ENCODE measurements around the gene PRR14L. TPM values are rescaled to one million over a fixed set of nuclear protein-coding genes. Genes with fewer than 3 reads are reported as not detected.

The PRR14L gene
- polyA plus RNA-seq, 1 donor from 2014 or later = 14.3 TPM

DNA sequence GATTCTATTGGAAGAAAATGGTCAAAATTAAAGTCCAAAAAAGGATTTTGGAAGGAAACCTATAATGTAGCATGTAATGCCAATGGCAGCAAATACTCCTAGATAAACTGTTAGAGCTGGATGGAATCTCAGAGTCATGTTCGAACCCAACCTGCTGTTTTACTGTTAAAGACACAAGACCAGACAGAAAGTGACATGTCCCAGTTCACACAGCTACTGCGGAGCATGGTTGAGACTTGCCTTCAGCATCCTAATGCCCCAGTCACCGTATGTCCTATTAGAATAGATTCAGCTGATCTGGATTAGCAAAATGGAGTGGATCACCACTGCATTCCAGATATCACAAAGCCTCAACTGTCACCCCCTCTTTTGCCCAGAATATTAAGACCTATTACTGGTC lies 102.9 kb downstream of the PRR14L start:
- Histone ChIP-seq H2AFZ (ENCODE audit: low read depth, low read length) (no peak overlapping the region), H3K9me2 (ENCODE audit: insufficient read depth, low read length) (no peaks in the 10 kb centered on the region), H3K9me3 (ENCODE audit: low read length) (no peaks in the 10 kb centered on the region), H3K9ac (ENCODE audit: low read length) (no peak overlapping the region), H3K4me3 (ENCODE audit: low read length) (no peak overlapping the region), H3K27me3 (ENCODE audit: insufficient read depth, low read depth, low read length) (no peaks in the 10 kb centered on the region), H3K36me3 (ENCODE audit: insufficient read depth, low read length) (no peaks in the 10 kb centered on the region), H3K27ac (ENCODE audit: low read length) (no peak overlapping the region), H3K79me2 (replicated peaks; ENCODE audit: insufficient read depth, low read length) (peaks cover 4% of the 10 kb centered on the region), H3F3A (ENCODE audit: insufficient read depth, low read length, poor library complexity, severe bottlenecking) (no peaks in the 10 kb centered on the region), H3K4me2 (ENCODE audit: low read length) (no peak overlapping the region), H4K20me1 (ENCODE audit: insufficient read depth) (no peaks in the 10 kb centered on the region)
- TF ChIP-seq EP300 (conservative IDR thresholded peaks at IDR 0.05; ENCODE audit: poor library complexity, severe bottlenecking) (no peak), POLR2AphosphoS5 (IDR thresholded peaks at IDR 0.05) (no peak), MXI1 (conservative IDR thresholded peaks at IDR 0.05; ENCODE audit: poor library complexity, severe bottlenecking) (no peak), CTCF (IDR thresholded peaks at IDR 0.05; ENCODE audit: poor library complexity, severe bottlenecking) (no peak), REST (IDR thresholded peaks at IDR 0.05; ENCODE audit: borderline replicate concordance) (no peak)

- no peaks in the 10 kb centered on the region for H3K9me2 ChIP-seq (ENCODE audit: insufficient read depth, low read length)
- H3K27me3 ChIP-seq (ENCODE audit: insufficient read depth, low read depth, low read length) = no peaks in the 10 kb centered on the region
- H3K9me3 ChIP-seq (ENCODE audit: low read length) = no peaks in the 10 kb centered on the region
- no peak overlapping the region for H3K4me2 ChIP-seq (ENCODE audit: low read length)
- H3K27ac ChIP-seq (ENCODE audit: low read length) = no peak overlapping the region
- no peaks in the 10 kb centered on the region for H3K36me3 ChIP-seq (ENCODE audit: insufficient read depth, low read length)
- H3K4me3 ChIP-seq (ENCODE audit: low read length) = no peak overlapping the region
- no peak overlapping the region for H2AFZ ChIP-seq (ENCODE audit: low read depth, low read length)
- H4K20me1 ChIP-seq (ENCODE audit: insufficient read depth) = no peaks in the 10 kb centered on the region
- H3K79me2 ChIP-seq (replicated peaks; ENCODE audit: insufficient read depth, low read length) = peaks cover 4% of the 10 kb centered on the region
- no peaks in the 10 kb centered on the region for H3F3A ChIP-seq (ENCODE audit: insufficient read depth, low read length, poor library complexity, severe bottlenecking)
- TF ChIP-seq REST (IDR thresholded peaks at IDR 0.05; ENCODE audit: borderline replicate concordance) = no peak
- no peak for TF ChIP-seq EZH2 (IDR thresholded peaks at IDR 0.05; ENCODE audit: borderline replicate concordance, insufficient read depth, low read length, poor library complexity, severe bottlenecking)
- TF ChIP-seq RAD21 (conservative IDR thresholded peaks at IDR 0.05) = no peak
- TF ChIP-seq TAF1 (IDR thresholded peaks at IDR 0.05; ENCODE audit: low read depth) = no peak
- TF ChIP-seq MXI1 (conservative IDR thresholded peaks at IDR 0.05; ENCODE audit: poor library complexity, severe bottlenecking) = no peak
- TF ChIP-seq SMC3 (conservative IDR thresholded peaks at IDR 0.05; ENCODE audit: poor library complexity) = no peak
- TF ChIP-seq EP300 (conservative IDR thresholded peaks at IDR 0.05; ENCODE audit: poor library complexity, severe bottlenecking) = no peak
- no peak for TF ChIP-seq POLR2AphosphoS5 (IDR thresholded peaks at IDR 0.05)
- TF ChIP-seq CTCF (IDR thresholded peaks at IDR 0.05; ENCODE audit: poor library complexity, severe bottlenecking) = no peak
- H3K9ac ChIP-seq (ENCODE audit: low read length) = no peak overlapping the region
Measured at GRCh38 chr22:31646186-31647019, 103.5 kb downstream of the PRR14L start.

Measured in neural cell (in vitro differentiated cells).